Measurements from ENCODE around the gene ALDH3B2. TPM values are rescaled to one million over a fixed set of nuclear protein-coding genes. Genes with fewer than 3 reads are reported as not detected.

The ALDH3B2 gene
- total RNA-seq, 1 experiment from 2014 or later, result not detected

GRCh38 chr11:67644472-67645418 is 29.7 kb downstream of the ALDH3B2 start:
- Histone ChIP-seq H3K4ac (ENCODE audit: low read depth, low read length) (no peak overlapping the region), H4K91ac (ENCODE audit: insufficient read length, low read depth, low read length) (no peak overlapping the region), H2AFZ (ENCODE audit: low read length) (no peak overlapping the region), H2BK120ac (ENCODE audit: low read depth, low read length, poor library complexity, severe bottlenecking) (no peak overlapping the region), H3K79me1 (ENCODE audit: insufficient read depth, low read depth, low read length, poor library complexity, severe bottlenecking) (no peaks in the 10 kb centered on the region), H2BK5ac (ENCODE audit: insufficient read length, low read length) (no peak overlapping the region), H4K8ac (replicated peaks; ENCODE audit: insufficient read length, low read depth, low read length) (no peak overlapping the region), H3K23me2 (ENCODE audit: insufficient read length, low read depth, low read length, poor library complexity, severe bottlenecking) (no peaks in the 10 kb centered on the region), H4K20me1 (ENCODE audit: control insufficient read depth, insufficient read depth, insufficient read length) (no peaks in the 10 kb centered on the region), H3K4me1 (ENCODE audit: insufficient read depth, low read length) (no peaks in the 10 kb centered on the region), H2BK15ac (ENCODE audit: low read depth, low read length) (no peak overlapping the region), H3K79me2 (ENCODE audit: insufficient read depth, low read length) (no peaks in the 10 kb centered on the region), H3K56ac (ENCODE audit: insufficient read length, low read depth, low read length) (no peak overlapping the region), H3T11ph (ENCODE audit: low read length) (no peak overlapping the region), H3K9ac (ENCODE audit: extremely low read depth, insufficient read length, low read length) (no peak overlapping the region), H3K27me3 (ENCODE audit: insufficient read depth, low read length) (peaks cover 7% of the 10 kb centered on the region; the same call in 1 of the 2 replicates), H2AK5ac (ENCODE audit: insufficient read length, low read length) (no peak overlapping the region), H3K23ac (ENCODE audit: insufficient read length, low read depth, low read length) (no peak overlapping the region), H3K14ac (ENCODE audit: insufficient read depth, low read length) (no peak overlapping the region), H3K9me3 (ENCODE audit: control insufficient read depth, low read depth, low read length) (no peaks in the 10 kb centered on the region), H3K18ac (ENCODE audit: insufficient read length, low read depth, low read length) (no peak overlapping the region), H3K27ac (ENCODE audit: insufficient read length, low read depth, low read length) (no peak overlapping the region), H2BK12ac (ENCODE audit: insufficient read length, low read depth, low read length) (no peak overlapping the region), H3K4me2 (ENCODE audit: insufficient read depth, insufficient read length, low read length) (no peak overlapping the region), H2BK20ac (ENCODE audit: low read depth, low read length, poor library complexity, severe bottlenecking) (no peak overlapping the region), H4K5ac (ENCODE audit: insufficient read length, low read depth, low read length) (no peak overlapping the region)
- H3K36me3 Mint-ChIP-seq (ENCODE audit: insufficient read depth in 1 of 3, low read depth in 3 of 3), result no peaks in the 10 kb centered on the region; a peak in 1 of 7 replicates
- H3K4me1 Mint-ChIP-seq, result peaks cover 5 to 7% of the 10 kb centered on the region in 2 experiments; a peak in 3 of 4 replicates
- H3K27ac Mint-ChIP-seq, result no peak overlapping the region
- H3K9me3 Mint-ChIP-seq, result peaks cover 0 to 5% of the 10 kb centered on the region in 2 experiments; a peak in 2 of 5 replicates
- DNase-seq, result peak; percentile 47
- TF ChIP-seq CTCF (conservative IDR thresholded peaks at IDR 0.05), result no peak
- H3K4me3 Mint-ChIP-seq, result no peak overlapping the region
- peaks cover 41% of the 10 kb centered on the region for H3K27me3 Mint-ChIP-seq (ENCODE audit: low read depth)
- WGBS (ENCODE audit: extremely low coverage, insufficient read length, low lambda C conversion rate), result no CpG with 5 or more reads among the region's 22 CpGs
